Neuron (in vitro differentiated cells): Measurements from ENCODE around the gene PRLR.

ENCODE experiments used
- H2AFZ ChIP-seq: one replicate; pipeline ENCODE4 v1.6.1; 2013; ENCODE audit warnings: low read depth, mild to moderate bottlenecking, inconsistent platforms, low read length, moderate library complexity
- H3K27me3 ChIP-seq: one replicate; pipeline ENCODE4 v1.6.1; 2013; ENCODE audit warnings: low read length; ENCODE audit not compliant: insufficient read depth
- H3K36me3 ChIP-seq: one replicate; pipeline ENCODE4 v1.6.1; 2013; ENCODE audit warnings: low read length; ENCODE audit not compliant: insufficient read depth
- H3K4me1 ChIP-seq: one replicate; pipeline ENCODE4 v1.6.1; 2013; ENCODE audit warnings: low read length; ENCODE audit not compliant: insufficient read depth
- H3K4me3 ChIP-seq: 2 replicates; pipeline ENCODE4 v1.5.1; 2013; ENCODE audit warnings: mild to moderate bottlenecking, low read length, moderate library complexity
- H3K9me3 ChIP-seq: one replicate; pipeline ENCODE4 v1.6.1; 2013; ENCODE audit warnings: low read length

PRLR gene

DNA sequence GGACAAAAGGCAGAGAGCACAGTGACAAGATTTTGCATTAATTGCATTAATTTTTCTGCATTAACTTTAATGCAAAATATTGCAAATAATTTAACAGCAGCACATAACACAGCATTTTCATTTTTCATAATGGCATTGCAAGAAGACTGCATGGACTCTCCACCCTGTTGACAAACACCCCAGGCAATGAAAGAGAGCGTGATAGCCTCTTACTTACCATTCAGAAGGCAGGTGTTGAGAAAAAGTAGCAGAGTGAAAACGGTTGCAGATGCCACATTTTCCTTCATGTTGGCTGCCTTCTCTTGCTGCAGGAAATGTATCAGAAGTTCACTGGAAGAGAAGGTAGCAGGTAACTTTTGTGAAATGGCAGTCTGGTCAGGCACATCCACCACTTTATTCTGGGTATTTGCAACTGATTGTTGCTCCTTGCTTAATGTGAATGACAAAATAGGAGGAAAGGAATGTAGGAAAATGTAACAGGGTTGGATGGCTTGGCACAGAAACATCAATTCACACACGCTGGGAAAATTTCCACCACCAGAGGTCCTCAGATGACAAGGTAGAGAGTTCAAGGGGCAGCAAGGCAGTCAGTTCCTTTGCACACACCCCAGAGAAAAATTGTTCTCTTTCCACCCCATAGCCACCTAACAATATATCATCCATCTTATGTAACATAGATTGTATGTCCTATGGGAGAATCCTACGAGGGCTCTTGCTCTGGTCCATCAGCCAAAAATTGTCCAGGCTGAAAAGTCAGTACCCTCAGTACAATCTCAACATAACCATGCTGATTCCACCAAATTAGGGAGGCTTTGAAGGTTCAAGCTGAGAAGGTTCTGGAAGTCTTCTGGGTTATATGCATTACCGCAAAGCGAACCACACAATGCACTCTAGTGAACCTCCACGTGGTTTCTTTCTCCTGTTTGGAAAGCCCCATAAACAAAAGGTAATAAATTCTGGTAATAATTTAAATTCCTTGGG lies 140.7 kb downstream of the PRLR start:
- H3K9me3 ChIP-seq = no peaks in the 10 kb centered on the region
- no peak overlapping the region for H3K4me3 ChIP-seq
- no peak overlapping the region for H2AFZ ChIP-seq
- peaks cover 16% of the 10 kb centered on the region for H3K4me1 ChIP-seq
- H3K27me3 ChIP-seq = no peaks in the 10 kb centered on the region
- H3K36me3 ChIP-seq = no peaks in the 10 kb centered on the region

GRCh38 chr5:35087991-35088390 lies 142.3 kb downstream of the PRLR start:
- H2AFZ ChIP-seq = no peak overlapping the region
- H3K4me1 ChIP-seq = peaks cover 16% of the 10 kb centered on the region
- no peaks in the 10 kb centered on the region for H3K9me3 ChIP-seq
- H3K27me3 ChIP-seq = no peaks in the 10 kb centered on the region
- H3K36me3 ChIP-seq = no peaks in the 10 kb centered on the region
- no peak overlapping the region for H3K4me3 ChIP-seq

DNA sequence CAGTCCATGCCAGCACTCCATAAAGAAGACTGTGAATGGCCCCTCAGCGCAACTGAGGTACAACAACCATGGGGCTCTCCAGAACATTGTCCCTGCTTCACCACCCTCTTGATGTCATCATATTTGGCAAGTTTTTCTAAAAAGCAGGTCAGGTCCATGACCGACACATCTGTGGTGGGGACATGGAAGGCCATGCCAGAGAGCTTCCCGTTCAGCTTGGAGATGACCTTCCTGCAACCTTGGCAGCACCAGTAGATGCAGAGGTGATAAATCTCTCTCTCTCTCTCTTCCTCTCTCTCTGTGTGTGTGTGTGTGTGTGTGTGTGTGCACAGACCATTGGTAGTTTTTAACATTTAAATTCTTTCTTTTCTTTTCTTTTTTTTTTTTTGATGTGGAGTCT lies 147.1 kb downstream of the PRLR start:
- H3K36me3 ChIP-seq = no peaks in the 10 kb centered on the region
- H3K4me3 ChIP-seq = no peak overlapping the region
- H3K27me3 ChIP-seq = no peaks in the 10 kb centered on the region
- no peak overlapping the region for H2AFZ ChIP-seq
- no peaks in the 10 kb centered on the region for H3K9me3 ChIP-seq
- H3K4me1 ChIP-seq = peaks cover 10% of the 10 kb centered on the region

- Histone ChIP-seq H2AFZ (no peak overlapping the region), H3K9me3 (no peaks in the 10 kb centered on the region), H3K27me3 (no peaks in the 10 kb centered on the region), H3K36me3 (no peaks in the 10 kb centered on the region), H3K4me3 (no peak overlapping the region), H3K4me1 (peaks cover 4% of the 10 kb centered on the region)
Observed at GRCh38 chr5:35082530-35082929, 147.8 kb downstream of the PRLR start.

DNA sequence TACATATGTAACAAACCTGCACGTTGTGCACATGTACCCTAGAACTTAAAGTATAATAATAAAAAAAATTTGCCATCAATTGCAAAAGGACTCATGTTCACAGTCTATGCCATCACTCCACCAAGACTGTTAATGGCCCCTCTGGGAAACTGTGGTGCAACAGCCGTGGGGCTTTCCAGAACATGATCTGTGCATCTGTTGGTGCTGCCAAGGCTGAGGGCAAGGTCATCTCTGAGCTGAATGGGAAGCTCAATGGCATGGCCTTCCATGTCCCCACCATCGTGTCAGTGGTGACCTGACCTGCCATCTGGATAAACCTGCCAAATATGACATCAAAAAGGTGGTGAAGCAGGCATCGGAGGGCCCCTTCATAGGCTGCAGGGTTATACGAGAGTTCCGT lies 149.2 kb downstream of the PRLR start:
- H3K36me3 ChIP-seq = no peaks in the 10 kb centered on the region
- no peak overlapping the region for H2AFZ ChIP-seq
- H3K4me1 ChIP-seq = no peaks in the 10 kb centered on the region
- no peaks in the 10 kb centered on the region for H3K27me3 ChIP-seq
- no peak overlapping the region for H3K4me3 ChIP-seq
- H3K9me3 ChIP-seq = no peaks in the 10 kb centered on the region

- H3K4me3 ChIP-seq = no peak overlapping the region
- no peaks in the 10 kb centered on the region for H3K36me3 ChIP-seq
- no peaks in the 10 kb centered on the region for H3K9me3 ChIP-seq
- H3K27me3 ChIP-seq = no peaks in the 10 kb centered on the region
- no peaks in the 10 kb centered on the region for H3K4me1 ChIP-seq
- H2AFZ ChIP-seq = no peak overlapping the region
Observed at GRCh38 chr5:35073160-35073559, 157.1 kb downstream of the PRLR start.

GRCh38 chr5:35069188-35069587 lies 161.1 kb downstream of the PRLR start:
- Histone ChIP-seq H3K36me3 (no peaks in the 10 kb centered on the region), H3K4me3 (no peak overlapping the region), H3K4me1 (no peaks in the 10 kb centered on the region), H2AFZ (no peak overlapping the region), H3K9me3 (no peaks in the 10 kb centered on the region), H3K27me3 (no peaks in the 10 kb centered on the region)

DNA sequence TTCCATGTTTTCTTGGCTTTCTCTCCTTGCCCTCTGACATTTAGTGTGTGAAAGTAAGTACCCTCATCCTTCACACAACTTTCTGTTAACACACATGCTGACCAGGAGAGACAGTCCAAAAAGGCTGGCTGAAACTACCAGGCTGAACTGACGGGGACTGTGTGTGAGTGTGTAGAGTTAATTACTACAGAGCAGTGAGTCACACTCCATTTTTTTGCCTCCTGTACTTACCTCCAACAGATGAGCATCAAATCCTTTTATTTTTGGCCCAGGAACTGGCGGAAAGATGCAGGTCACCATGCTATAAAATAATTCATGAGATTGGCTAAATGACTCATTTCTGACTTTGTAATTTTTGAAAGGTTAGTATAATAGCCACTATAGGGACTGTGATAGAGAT lies 162.3 kb downstream of the PRLR start:
- H3K4me3 ChIP-seq = no peak overlapping the region
- no peaks in the 10 kb centered on the region for H3K27me3 ChIP-seq
- no peaks in the 10 kb centered on the region for H3K36me3 ChIP-seq
- H3K9me3 ChIP-seq = no peaks in the 10 kb centered on the region
- H2AFZ ChIP-seq = no peak overlapping the region
- no peaks in the 10 kb centered on the region for H3K4me1 ChIP-seq

GRCh38 chr5:35066260-35066795 lies 164.0 kb downstream of the PRLR start:
- no peaks in the 10 kb centered on the region for H3K4me1 ChIP-seq
- no peaks in the 10 kb centered on the region for H3K9me3 ChIP-seq
- H3K36me3 ChIP-seq = no peaks in the 10 kb centered on the region
- H2AFZ ChIP-seq = no peak overlapping the region
- H3K4me3 ChIP-seq = no peak overlapping the region
- no peaks in the 10 kb centered on the region for H3K27me3 ChIP-seq

DNA sequence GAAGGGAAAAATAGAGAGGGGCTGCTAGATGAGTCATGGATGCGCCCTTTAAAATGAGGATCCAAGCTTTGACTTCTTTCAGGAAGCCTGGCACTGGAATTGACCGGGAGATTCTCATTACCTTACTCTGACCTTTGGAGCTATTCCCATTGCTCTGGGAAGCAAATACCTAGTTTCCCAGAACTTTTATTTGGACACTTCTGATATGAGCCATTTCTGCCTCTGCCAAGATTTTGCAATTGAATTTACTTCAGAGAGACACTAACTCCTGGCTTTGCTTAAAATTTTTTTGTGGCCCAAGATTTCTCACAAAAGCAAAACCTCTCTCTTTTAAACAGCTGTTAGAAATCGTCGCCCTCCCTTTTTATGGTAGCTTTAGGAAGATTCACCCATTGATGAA lies 166.9 kb downstream of the PRLR start:
- H2AFZ ChIP-seq = no peak overlapping the region
- no peaks in the 10 kb centered on the region for H3K9me3 ChIP-seq

DNA sequence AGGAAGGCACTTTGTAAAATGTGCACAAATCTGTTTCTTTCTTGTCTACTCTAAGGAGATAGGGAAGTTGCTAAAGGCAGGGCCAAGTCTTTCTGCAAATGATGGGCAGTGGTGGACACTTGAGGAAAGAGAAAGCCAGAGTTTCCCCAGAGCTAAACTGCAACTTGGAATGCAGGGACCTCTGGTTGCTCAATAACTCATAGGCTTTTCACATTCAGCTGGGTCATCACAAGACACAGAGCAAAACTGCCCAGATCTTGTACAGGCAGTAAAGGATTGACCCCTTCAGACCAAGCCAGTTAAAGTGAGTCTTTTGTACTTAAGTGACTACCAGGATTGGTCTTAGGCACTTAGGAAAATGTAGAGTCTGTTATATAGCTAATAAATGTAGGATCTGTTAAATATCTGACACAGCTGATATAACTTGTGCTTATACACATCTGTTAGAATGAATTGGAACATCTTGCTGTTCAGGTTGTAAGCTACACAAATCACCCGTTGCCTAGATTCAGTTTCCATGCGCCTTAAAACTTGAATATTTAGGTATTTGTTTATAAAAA lies 169.0 kb downstream of the PRLR start:
- H3K36me3 ChIP-seq = no peaks in the 10 kb centered on the region
- no peak overlapping the region for H2AFZ ChIP-seq
- peaks cover 4% of the 10 kb centered on the region for H3K4me1 ChIP-seq
- no peaks in the 10 kb centered on the region for H3K27me3 ChIP-seq
- no peak overlapping the region for H3K4me3 ChIP-seq
- no peaks in the 10 kb centered on the region for H3K9me3 ChIP-seq

More for the DNA sequence above, 166.9 kb downstream of the PRLR start:
- no peaks in the 10 kb centered on the region for H3K27me3 ChIP-seq
- H3K36me3 ChIP-seq = no peaks in the 10 kb centered on the region
- H3K4me3 ChIP-seq = no peak overlapping the region
- H3K4me1 ChIP-seq = no peaks in the 10 kb centered on the region

- H3K27me3 ChIP-seq = no peaks in the 10 kb centered on the region
- no peaks in the 10 kb centered on the region for H3K36me3 ChIP-seq
- no peak overlapping the region for H3K4me3 ChIP-seq
- H3K4me1 ChIP-seq = peaks cover 4% of the 10 kb centered on the region
- no peak overlapping the region for H2AFZ ChIP-seq
- no peaks in the 10 kb centered on the region for H3K9me3 ChIP-seq
Observed at GRCh38 chr5:35060236-35060635, 170.1 kb downstream of the PRLR start.

- H3K4me3 ChIP-seq = no peak overlapping the region
- H2AFZ ChIP-seq = no peak overlapping the region
- H3K9me3 ChIP-seq = no peaks in the 10 kb centered on the region
- no peaks in the 10 kb centered on the region for H3K27me3 ChIP-seq
- H3K4me1 ChIP-seq = peaks cover 4% of the 10 kb centered on the region
- no peaks in the 10 kb centered on the region for H3K36me3 ChIP-seq
Observed at GRCh38 chr5:35059251-35059650, 171.0 kb downstream of the PRLR start.
